Testis (tissue), 3 donors: ENCODE data around the gene MOXD1. TPM values are rescaled to one million over a fixed set of nuclear protein-coding genes. Genes with fewer than 3 reads are reported as not detected.

ENCODE experiments used
- DNase-seq: peaks from one replicate; pipeline ENCODE4 v3.0.0-alpha.2; 2019
- H3K27ac ChIP-seq, 2 donors: fragments of 200-600 bp; sonication (generic); one replicate each; pipeline ENCODE4 v1.5.1; 2019
- H3K27me3 ChIP-seq: fragments of 200-600 bp; sonication (generic); one replicate; pipeline ENCODE4 v1.5.1; 2019
- H3K36me3 ChIP-seq: fragments of 200-600 bp; sonication (generic); one replicate; pipeline ENCODE4 v1.5.1; 2017; ENCODE audit warnings: low read depth; ENCODE audit errors: missing control alignments
- H3K4me1 ChIP-seq: fragments of 200-600 bp; sonication (generic); one replicate; pipeline ENCODE4 v1.5.1; 2019
- H3K4me3 ChIP-seq, 2 donors: fragments of 200-600 bp; sonication (generic); one replicate each; pipeline ENCODE4 v1.5.1; 2017 to 2019
- H3K9me3 ChIP-seq: fragments of 200-600 bp; sonication (generic); one replicate; pipeline ENCODE4 v1.5.1; 2017
- POLR2A ChIP-seq: fragments of 450-650 bp; IDR thresholded peaks from one replicate; pipeline ENCODE4 v1.6.1; 2017; ENCODE audit warnings: antibody characterized with exemption, mild to moderate bottlenecking, moderate library complexity
- WGBS, 2 donors: methylation state at CpG; one replicate each; pipeline ENCODE4 v1.1.5; 2018; 5-methylcytosine and 5-hydroxymethylcytosine counted together
- intact Hi-C: fragments of 100-400 bp; cut with DNase I; formaldehyde crosslinking; loops from one replicate; pipeline ENCODE4 v1.15.1; 2023; ENCODE audit warnings: low total_unique reads
- polyA plus RNA-seq: library from polyadenylated mRNA; stranded (reverse); fragments of 350-450 nt; fragmentation: Illumina TruSeq; extraction: RNeasy Lipid Tissue Mini Kit (QIAGEN cat#74804); gene quantifications from one replicate; pipeline ENCODE4 v1.2.3, GENCODE V29; 2014; ENCODE audit warnings: low read depth, low replicate concordance; ENCODE audit not compliant: insufficient read depth
- total RNA-seq, 2 donors: library from RNA; depleted of rRNA; stranded (reverse); fragments of >200 nt; gene quantifications; one replicate each; pipeline ENCODE4 v1.2.3, GENCODE V29; 2016
- TF ChIP-seq, protein P1 (sequence below), 3 experiments: fragments of 450-650 bp in 2 of 3; fragments of 200-600 bp in 1 of 3; sonication (generic) in 1 of 3; IDR thresholded peaks; one replicate each; pipeline ENCODE4 v1.5.1; 2016 to 2019; ENCODE audit warnings: antibody characterized with exemption in 3 of 3, mild to moderate bottlenecking in 2 of 3, moderate library complexity in 1 of 3

Gene MOXD1
- total and polyA plus RNA-seq, 3 donors from 2014 or later, result 3.1 to 8.6 (median 7.4) TPM

DNA sequence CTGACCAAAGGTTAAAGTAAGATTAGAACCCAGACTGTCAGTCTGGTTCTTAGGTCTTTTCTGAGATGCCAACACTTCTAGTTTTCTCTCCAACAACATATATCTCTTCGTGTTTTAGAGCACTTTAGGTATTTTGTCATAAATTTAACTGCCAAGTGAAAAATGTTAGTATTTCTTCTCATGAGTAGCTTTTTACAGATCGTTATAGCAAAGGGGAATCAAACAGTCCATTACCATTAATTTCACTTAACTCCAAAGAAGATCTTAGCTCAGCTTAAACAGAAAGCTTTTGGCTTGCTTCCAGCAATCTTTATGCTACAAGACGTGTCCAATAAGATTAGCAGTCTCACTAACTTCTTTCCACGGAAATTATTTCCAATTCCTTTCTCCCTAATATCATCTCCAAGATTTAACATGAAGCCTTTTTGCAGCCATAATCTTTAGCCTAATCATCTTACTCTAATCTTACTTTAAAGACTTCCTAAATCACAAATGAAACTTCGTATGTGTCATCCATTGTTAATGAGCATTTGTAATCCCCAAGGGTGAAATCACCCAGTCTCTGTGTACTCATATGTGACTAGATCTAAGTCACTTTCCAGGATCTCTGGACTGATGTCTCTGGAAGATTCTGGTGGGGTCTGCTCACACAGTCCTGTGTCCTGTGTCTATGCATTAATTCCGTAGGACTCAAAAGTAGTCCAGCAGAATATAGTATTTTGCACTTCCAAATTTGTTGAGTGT is 38.7 kb downstream of the MOXD1 start:
- no peak overlapping the region for H3K4me3 ChIP-seq
- intact Hi-C loops, result no loop called here
- 60 to 63% methylated on average over 6 of the region's 6 CpGs for WGBS, 2 donors
- no peak for TF ChIP-seq POLR2A
- TF ChIP-seq, protein P1, sequence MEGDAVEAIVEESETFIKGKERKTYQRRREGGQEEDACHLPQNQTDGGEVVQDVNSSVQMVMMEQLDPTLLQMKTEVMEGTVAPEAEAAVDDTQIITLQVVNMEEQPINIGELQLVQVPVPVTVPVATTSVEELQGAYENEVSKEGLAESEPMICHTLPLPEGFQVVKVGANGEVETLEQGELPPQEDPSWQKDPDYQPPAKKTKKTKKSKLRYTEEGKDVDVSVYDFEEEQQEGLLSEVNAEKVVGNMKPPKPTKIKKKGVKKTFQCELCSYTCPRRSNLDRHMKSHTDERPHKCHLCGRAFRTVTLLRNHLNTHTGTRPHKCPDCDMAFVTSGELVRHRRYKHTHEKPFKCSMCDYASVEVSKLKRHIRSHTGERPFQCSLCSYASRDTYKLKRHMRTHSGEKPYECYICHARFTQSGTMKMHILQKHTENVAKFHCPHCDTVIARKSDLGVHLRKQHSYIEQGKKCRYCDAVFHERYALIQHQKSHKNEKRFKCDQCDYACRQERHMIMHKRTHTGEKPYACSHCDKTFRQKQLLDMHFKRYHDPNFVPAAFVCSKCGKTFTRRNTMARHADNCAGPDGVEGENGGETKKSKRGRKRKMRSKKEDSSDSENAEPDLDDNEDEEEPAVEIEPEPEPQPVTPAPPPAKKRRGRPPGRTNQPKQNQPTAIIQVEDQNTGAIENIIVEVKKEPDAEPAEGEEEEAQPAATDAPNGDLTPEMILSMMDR (IDR thresholded peaks at IDR 0.05), result no peak
- H3K4me1 ChIP-seq, result peaks cover 11% of the 10 kb centered on the region
- DNase-seq, result no peak
- H3K27me3 ChIP-seq, result no peaks in the 10 kb centered on the region
- H3K9me3 ChIP-seq, result no peaks in the 10 kb centered on the region
- no peak overlapping the region for H3K27ac ChIP-seq
- H3K36me3 ChIP-seq, result no peaks in the 10 kb centered on the region

DNA sequence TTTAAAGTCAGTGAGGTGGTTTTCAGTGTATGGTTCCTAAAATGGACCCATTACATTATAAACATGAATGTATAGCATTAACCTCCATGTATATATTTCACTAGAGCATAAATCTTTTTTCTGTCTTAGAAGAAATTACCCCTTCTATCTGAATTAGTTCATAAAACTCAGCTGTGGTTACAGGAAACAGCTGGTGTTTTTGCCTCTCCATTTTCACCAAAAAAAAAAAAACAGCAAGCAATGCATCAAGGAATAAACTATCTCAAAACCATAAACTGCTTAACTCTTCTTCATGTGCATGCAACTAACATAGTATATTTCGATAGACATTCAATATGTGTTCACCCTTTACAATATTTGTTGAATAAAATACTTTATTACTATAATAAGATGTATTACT is 40.2 kb downstream of the MOXD1 start:
- 88 to 89% methylated on average over 1 of the region's 1 CpG for WGBS, 2 donors
- intact Hi-C loops, result no loop called here
- H3K9me3 ChIP-seq, result no peaks in the 10 kb centered on the region

DNA sequence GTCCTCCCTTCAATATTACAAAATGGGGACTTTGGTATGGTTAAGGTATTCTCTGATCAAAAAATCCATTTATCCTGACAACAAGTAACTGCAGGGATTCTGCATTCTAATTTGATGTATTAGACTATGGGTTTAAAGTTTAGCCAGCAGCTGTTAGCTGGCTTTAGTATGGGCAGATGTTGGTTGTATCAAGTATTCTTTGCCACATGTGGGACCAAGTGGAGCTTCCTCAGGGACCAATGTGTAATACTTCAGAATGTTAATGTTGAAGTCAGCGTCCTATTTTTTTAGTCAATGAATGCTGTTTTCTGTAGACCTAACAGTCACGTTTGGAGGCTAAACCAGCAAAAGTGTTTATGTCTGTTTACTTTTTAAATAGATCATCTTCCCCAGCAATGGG is 41.4 kb downstream of the MOXD1 start:
- Histone ChIP-seq H3K36me3 (no peaks in the 10 kb centered on the region), H3K4me1 (peaks cover 3% of the 10 kb centered on the region), H3K4me3 (no peak overlapping the region), H3K27ac (no peak overlapping the region), H3K9me3 (no peaks in the 10 kb centered on the region), H3K27me3 (no peaks in the 10 kb centered on the region)
- no peak for DNase-seq
- TF ChIP-seq, protein P1 (IDR thresholded peaks at IDR 0.05), result no peak
- no peak for TF ChIP-seq POLR2A
- WGBS, 2 donors, result 45 to 82% methylated on average over 2 of the region's 2 CpGs
- intact Hi-C loops, result no loop called here

More for the DNA sequence above, 40.2 kb downstream of the MOXD1 start:
- TF ChIP-seq POLR2A, result no peak
- TF ChIP-seq, protein P1 (IDR thresholded peaks at IDR 0.05), result no peak
- H3K27me3 ChIP-seq, result no peaks in the 10 kb centered on the region
- no peak overlapping the region for H3K27ac ChIP-seq
- H3K36me3 ChIP-seq, result no peaks in the 10 kb centered on the region
- H3K4me3 ChIP-seq, result no peak overlapping the region
- peaks cover 11% of the 10 kb centered on the region for H3K4me1 ChIP-seq
- DNase-seq, result no peak

DNA sequence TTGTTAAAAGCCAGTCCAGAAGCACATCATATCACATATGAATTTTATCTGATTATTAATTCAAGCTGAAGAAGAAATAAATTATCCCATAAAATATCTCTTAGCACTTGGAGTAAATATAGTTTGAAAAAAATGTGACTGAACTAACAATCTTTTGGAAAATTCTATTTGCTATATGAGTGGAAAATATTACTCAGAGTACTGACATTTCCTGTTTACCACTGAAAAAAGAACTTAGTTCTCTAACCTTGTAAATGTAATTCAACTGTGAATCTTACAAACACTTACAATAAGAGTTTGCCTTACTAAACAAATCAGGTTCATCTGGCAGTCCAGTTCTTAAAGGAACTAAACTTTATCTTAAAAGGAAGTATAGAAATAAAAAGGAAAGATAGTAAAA is 44.2 kb downstream of the MOXD1 start:
- intact Hi-C loops, result no loop called here
- no peak for DNase-seq
- no peak overlapping the region for H3K27ac ChIP-seq
- TF ChIP-seq, protein P1 (IDR thresholded peaks at IDR 0.05), result no peak
- no peak for TF ChIP-seq POLR2A
- H3K36me3 ChIP-seq, result no peaks in the 10 kb centered on the region
- no peak overlapping the region for H3K4me3 ChIP-seq
- H3K4me1 ChIP-seq, result no peaks in the 10 kb centered on the region
- H3K9me3 ChIP-seq, result no peaks in the 10 kb centered on the region
- no peaks in the 10 kb centered on the region for H3K27me3 ChIP-seq
